ENCODE measurements around the gene COA6.

GRCh38 chr1:234342774-234343173, 30.5 kb upstream of the COA6 start:
- TF ChIP-seq CTCF (IDR thresholded peaks at IDR 0.05) (no peak), POLR2A (IDR thresholded peaks at IDR 0.05) (no peak)

All from adrenal gland (tissue), 5 donors.